NCI-H1092 treated with DMSO at 0.1 percent for 48 hours (cell line): ENCODE data around the gene ARHGEF7.

Experiments
- DNase-seq: peaks from one replicate; lab custom pipeline; 2025; lab: John Stamatoyannopoulos, UW

Gene ARHGEF7

DNA sequence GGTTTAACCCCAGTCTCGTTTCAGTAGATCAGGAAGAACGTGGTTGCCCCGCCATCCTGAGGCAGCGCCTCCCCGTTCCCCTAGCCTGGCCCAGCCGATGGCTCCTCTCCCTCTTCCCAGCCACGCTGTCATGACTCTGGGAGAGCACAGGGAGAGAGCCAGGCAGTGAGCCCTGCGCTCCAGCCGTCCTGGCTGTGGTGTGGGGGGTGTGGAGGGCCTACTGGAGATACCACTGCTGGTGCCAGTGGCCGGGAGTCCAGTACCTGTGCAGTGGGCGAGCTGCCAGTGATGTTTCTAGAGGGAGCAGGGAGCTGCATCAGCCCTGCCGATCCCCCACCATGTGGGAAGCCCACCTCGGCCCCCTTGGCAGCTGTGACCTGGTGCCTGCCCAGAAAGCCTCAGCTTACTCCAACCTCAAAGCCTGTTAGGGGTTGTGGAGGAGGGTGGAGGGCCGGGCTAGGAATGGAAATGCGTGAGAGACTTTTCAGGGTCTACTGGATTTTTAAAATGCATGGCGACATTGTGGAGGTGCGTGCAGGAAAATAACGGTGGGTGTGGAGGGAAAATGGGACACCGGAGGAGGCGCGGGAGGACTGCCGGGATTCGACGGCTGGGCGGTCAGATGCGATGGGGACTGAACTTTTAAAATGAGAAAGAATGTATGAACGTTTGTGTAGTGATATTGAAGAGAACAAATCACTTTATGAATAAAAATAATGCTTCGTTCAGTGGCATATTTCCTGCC is 210.2 kb downstream of the ARHGEF7 start:
- no peak for DNase-seq

DNA sequence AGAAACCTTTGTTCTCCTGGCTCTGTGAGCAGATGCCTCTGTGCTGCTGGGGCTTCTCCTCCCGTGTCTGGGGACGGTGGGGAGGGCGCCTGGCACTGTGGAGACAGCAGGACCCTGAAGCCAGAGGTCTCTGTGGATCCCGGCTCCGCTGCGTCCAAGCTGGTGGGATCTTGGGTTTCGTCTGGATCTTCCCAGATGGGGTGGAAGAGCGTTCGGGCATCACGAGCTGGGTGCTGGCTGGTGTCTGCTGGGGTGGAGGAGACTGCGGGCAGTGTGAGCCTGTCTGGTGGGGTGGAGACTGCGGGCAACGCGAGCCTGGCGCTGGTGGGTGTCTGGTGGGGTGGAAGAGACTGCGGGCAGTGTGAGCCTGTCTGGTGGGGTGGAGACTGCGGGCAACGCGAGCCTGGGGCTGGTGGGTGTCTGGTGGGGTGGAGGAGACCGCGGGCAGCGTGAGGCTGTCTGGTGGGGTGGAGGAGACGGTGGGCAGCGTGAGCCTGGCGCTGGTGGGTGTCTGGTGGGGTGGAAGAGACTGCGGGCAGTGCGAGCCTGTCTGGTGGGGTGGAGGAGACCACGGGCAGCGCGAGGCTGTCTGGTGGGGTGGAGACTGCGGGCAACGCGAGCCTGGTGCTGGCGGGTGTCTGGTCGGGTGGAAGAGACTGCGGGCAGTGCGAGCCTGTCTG is 211.0 kb downstream of the ARHGEF7 start:
- DNase-seq: no peak

DNA sequence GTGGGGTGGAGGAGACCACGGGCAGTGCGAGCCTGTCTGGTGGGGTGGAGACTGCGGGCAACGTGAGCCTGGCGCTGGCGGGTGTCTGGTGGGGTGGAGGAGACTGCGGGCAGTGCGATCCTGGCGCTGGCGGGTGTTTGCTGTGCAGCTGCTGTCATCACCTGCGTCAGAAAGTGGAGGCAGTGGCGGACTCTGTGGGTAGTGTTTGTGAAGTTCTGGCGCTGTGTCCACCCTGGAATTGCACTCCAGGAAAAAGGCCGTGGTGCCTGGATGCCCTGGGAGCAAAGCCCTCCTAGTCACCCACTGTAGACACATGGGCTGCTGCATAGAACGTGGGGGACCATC is 211.5 kb downstream of the ARHGEF7 start:
- DNase-seq: no peak

DNA sequence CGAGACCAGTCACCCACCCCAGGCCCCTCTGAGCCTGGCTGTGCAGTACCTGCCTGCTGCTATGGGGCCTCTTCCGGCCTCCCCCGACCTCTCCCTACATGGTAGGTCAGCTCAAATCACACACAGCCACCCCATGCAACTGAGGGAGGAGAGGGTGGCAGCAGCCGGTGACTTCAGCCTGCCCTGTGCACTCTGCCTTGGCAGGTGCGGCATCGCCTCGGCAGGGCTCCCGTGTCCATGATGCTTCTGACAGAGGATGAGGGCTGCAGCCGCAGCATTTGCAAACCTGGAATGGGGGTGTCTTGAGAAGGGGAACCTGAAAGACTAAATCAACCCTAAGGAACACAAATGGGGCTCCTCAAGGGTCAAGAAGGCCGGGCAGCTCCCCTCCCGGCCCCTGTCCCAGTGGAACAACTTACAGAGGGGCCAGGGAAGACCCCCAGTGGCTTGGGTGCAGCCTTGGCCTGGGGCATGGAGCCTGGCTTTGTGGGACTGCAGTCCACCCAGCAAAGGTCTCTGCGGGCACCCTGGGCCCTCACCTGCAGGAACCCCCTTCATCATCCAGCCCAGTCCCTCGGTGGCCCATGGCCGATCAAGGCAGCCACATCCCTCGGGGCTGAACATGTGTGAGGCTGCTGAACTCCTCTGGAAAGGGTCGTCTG is 212.0 kb downstream of the ARHGEF7 start:
- DNase-seq: no peak

DNA sequence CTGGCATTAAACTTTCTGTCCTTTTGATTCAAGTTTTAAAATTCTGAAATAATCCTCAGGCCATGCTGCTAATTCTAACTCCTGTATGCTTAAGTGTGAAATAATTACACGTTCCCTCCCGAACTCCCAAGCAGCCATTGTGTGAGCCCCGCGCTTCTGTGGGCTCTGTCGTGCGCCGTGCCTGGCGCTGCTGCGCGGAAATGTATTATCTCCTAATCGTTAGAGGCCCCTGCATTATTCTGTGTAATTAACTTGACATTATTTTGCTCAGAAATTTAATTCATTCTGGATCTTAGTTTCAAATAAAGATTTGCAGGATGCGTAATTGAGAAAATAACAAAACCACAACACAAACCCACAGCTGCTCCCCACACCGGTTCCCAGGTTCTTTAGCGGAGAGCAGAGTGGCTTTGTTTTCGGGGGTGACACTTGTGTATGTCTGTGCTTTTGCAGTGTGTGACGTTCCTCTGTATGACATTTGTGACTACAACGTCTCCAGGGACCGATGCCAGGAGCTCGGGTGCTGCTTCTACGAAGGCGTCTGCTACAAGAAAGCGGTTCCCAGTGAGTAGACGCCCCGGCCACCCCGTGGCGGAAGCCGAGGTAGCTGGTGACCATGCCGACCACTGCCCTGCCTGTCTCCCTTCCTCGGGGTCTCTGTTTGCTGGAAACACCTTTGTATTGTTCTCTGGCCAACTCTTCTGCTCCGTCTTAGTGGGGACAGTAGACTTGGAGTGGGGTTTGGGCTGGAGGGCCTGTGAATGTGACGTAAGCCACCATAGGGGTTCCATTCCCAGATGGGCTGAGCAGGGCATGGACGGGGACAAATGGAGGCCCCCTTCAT is 212.8 kb downstream of the ARHGEF7 start:
- no peak for DNase-seq

DNA sequence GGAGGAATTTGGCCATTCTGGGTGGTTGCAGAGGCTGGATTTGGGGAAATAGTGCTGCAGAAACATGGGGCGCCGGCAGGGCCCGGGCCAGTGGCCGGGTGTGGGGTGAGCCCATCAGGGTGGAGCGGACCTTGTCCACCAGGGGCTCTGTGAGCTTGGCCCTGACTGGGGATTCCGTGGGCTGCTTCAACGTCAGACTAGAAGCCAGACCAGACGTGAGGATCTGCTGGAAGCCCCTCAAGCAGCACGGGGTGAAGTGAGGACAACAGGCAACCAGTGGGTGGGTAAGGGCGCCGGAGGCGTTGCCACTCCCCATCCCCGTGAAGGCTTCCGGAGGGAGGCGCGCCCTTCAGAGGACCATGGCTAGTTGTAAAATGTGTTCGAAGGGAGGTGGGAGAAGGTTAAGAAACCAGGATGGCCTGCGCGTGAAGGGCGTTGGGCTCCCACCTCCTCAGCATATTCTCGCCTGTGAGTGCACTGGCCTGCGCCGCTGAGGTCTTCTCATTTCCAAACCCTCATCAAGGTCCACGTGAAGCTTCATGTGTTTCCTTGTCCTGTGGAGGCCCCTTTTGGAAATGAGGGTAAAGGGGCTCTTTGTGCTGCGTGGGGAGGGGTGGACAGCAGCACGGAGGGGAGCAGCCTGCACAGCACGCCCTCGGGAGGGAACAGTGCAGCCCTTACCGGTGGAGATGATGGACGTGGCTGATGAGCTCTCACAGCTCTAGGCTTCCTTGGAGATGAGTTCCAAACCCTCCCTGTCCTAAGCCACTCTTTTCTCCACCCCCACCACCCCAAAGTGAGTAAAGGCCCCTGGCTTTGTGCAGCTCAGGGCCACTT is 213.7 kb downstream of the ARHGEF7 start:
- DNase-seq: no peak

DNA sequence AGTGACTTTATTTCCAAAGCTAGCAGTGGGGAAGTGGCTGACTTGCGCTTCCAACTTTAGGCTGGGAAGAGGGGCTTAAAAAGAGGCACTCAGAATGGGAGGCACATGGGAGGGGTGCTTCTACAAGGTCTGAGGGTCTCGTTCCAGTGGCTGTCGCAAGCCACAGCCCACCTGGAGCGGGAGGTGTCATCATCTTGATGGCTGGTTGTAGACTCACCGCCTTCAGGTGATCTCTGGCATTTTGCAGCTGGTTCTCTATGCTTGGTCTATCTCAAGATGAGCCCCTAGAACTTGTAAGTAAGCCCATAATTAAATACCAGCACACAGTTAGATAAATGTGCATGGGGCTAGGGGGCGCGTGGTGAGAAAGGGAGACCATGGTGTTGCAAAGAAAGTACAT is 214.5 kb downstream of the ARHGEF7 start:
- DNase-seq: no peak

DNA sequence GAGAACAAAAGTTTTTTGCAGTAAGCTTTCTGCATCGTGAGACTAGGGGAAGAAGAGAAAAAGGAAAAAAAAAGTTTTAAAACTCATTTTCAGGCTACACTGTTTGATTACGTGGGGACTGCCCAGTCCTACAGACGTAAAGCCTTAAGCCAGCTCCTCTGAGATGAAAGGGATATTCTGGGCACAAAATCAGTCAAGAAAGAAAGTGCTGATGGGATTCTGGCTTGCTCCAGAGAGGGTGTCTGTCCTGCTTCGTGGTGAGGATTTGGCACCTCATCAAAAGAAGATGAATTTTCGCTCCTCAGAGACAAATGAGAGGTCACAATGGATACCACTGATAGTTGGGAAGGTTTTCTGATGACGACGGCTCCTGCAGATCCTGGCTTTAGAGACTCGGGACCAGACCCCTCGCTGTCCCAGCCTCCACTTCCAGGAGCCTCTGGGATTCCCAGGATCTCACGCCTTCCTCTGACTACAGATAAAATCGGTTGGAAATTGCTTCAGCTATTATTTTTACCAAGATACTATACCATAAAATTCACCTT is 215.0 kb downstream of the ARHGEF7 start:
- no peak for DNase-seq

DNA sequence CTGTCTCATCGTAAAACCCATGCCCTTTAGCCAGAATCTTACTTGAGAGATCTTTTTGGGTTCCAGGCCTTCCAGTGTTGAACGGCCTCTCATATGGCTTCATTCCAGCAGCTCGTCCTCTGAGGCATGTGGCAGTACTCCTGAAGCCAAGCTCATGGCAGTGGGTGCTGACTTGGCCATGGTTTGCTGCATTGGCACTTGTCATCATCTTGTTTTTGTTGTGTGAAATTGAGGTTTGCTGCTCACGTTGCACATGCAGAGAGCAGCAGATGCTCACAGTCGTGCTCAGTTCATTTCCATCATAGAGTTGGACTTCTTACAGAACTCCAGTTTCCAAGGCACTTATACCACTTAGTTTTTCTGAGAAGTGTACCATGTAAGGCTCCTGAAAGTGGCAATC is 220.2 kb downstream of the ARHGEF7 start:
- DNase-seq: no peak

DNA sequence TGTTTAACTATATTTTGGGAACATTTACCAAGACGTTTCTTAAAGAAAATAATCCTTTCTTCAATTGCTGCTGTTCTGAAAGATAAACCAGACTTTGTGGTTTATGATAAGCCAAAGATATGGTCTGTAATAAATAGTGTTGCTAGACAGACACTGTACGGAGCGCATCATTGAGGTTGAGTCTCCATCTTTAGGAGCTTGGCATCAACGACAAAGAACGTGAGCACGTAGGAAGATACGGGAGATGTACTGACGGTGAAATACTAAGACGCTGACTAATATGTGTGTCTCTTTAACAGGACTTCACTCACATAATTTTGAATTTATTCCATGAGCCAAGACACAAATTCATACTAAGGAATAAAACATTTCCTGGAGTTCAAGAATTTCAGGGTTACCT is 221.6 kb downstream of the ARHGEF7 start:
- no peak for DNase-seq

DNA sequence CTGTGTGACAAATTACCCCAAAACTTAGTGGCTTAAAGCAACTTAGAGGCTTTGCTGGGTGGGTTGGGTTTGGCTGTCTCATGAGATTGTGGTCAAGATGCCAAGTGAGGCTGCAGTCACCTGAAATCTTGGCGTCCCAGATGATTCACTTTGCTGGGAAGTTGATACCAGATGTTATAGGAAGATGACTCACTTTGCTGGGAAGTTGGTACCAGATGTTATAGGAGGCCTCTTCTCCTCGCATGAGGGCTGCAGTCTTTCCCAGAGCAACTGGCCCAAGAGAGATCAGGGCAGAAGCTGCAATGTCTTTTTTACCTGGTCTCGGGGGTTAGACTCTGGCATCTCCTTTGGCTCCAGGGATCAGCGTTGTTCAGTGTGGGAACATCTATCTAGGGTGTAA is 222.1 kb downstream of the ARHGEF7 start:
- DNase-seq: no peak

DNA sequence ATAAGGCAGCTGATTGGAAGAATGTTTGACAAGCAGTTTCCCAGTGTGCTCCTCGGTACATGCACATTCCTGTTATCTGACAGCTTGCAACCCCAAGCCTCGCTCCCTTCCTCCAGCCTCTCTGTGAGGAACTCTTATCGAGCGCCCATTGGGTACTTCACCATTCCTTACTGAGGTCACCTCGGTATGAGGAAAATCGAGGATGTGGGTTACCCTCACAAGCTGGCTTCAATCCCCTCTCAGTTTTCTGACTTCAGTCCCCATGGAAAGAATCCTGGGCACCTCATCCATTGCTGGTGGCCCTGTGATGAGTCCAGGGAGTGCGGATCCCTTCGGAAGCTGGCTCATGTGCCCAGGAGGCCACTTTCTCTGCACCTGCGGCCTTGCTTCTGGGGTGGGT is 222.6 kb downstream of the ARHGEF7 start:
- no peak for DNase-seq

DNA sequence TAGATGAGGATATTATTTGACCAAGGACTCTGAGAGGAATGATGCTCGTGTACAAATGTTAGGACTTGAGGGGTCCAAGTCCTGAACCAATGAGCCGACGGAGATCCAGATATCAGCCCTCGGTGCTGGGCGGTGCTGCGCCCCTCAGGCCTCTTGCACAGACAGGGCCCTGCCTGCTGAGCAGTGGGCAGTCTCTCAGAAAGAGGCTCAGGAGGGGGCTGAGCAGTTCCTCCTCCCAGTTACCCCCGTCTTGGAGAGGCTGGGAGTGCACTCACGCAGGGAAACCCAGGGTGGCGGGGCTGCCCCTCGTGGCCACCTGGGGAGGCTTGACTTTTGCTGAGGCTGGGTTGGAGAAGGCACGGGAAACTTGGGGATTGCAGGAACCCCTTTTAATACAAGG is 223.7 kb downstream of the ARHGEF7 start:
- no peak for DNase-seq

DNA sequence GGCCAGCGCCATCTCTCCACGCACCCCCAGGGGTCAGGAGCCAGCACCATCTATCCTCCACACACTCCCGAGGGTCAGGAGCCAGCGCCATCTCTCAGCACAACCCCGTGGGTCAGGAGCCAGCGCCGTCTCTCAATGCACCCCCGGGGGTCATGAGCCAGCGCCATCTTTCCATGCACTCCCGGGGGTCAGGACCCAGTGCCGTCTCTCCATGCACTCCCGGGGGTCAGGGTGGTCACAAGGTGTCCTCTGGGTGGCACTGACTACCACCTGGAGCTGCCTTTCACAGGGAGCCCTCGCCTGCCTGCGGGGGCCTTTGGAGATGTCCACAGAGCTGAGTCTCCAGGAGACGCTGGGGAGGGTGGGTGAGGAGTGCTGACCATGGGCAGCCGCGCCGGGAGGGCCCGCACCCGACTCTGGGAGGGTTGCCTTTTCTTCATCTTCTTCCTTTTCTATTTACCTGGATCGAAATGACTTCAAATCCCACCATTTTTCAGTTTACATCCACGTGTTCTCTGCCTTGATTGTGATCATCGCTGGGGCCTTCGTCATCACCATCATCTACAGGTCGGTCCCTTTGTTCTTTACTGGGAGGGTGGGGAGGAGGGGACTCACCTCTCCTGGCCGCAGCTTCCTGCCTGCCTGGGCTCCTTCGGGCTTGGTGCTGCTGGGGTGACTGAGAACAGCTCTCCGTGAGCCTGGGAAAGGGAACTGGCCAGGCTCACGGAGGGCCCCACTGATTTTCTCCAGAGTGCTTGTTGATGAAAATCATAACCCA is 224.4 kb downstream of the ARHGEF7 start:
- no peak for DNase-seq

DNA sequence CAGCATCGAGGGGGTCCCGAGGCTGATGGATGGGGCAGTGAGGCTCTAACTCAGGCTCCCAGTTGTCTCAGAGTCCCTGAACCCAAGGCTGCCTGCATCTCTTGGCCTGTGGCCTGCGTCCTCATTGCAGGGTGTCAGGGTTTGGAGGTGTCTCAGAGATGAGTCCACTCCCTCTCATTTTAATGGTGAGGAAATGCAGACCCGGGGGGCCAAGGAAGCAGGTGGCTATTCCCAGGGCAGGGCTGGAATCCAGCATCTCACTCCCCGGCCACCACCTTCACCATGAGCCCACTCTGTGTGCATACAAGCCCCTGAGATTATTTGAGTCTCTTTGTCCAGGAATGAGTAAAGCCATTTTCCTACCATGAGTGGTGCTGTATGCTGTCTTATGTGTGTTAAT is 226.8 kb downstream of the ARHGEF7 start:
- no peak for DNase-seq

DNA sequence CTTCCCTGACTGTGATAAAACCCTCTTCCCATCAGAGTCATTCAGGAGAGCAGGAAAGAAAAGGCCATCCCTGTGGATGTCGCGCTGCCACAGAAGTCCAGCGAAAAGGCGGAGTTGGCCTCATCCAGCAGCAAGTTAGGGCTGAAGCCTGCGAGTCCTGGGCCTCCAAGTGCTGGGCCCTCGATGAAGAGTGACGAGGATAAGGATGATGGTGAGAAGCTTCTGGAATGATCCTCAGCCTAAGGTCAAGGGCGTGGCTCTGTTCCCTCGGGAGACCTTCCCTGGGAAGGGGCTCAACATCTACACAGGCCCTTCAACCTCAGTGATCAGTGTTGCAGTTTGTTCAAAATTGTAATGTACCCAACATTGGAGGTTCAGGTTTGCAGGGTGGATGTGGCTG is 227.6 kb downstream of the ARHGEF7 start:
- DNase-seq: no peak

DNA sequence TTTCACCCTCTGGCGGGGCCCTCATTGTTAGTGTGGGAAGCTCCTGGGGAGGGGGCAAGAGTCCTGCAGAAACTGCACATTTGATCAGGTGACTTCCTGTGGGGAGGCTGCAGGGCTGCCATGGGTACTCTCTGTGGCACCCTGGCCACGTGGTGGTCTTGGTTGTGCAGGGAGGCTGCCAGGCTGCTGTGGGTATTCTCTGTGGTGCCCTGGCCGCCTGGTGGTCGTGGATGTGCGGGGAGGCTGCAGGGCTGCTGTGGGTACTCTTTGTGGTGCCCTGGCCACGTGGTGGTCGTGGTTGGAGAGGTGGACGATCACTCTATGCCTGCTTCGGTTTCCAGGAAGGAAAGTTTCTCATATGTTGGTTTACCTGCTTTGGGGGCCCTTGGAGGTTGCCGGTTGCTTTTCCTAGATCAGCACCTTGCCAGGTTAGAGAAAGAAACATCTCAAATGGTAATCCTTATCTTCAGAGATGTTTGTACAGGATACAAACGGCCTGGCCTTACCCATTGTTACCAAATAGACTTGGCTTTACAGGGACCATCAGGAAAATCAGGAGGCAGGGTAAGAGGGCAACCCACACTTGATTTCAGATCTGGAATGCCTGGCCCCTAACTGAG is 228.2 kb downstream of the ARHGEF7 start:
- DNase-seq: no peak

DNA sequence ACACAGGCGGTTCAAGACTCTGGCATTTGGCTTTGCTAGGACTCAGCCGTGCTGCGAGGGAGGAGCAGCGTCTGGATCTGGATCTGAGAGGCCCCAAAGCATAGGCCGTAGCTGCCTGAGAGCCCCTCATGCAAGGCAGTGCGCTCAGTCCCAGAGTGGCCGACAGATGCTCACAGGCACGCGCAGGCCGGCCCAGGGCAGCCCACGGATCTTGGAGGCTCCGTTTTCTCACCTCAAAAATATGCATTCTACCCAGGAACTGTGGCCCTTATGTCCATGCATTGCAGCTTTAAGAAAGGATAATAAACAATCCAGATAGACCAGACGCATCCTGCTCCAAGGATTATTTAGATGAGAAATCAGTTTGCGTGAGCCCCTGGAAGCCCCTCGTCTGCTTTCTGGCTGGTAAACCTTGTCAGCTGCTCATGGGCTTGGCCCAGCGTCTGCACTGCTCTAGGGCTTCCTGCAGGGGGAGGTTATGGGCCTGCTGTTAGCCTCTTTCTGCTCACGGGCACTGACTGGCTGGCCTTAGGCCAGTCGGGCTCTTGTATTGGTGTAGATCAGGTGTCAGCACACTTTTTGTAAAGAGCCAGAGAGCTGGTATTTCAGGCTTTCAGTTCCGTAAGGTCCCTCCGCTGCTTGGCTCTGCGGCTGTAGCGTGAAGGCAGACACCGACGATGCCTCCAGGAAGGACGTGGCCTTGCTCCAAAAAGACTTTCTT is 229.5 kb downstream of the ARHGEF7 start:
- DNase-seq: peak; percentile 98

DNA sequence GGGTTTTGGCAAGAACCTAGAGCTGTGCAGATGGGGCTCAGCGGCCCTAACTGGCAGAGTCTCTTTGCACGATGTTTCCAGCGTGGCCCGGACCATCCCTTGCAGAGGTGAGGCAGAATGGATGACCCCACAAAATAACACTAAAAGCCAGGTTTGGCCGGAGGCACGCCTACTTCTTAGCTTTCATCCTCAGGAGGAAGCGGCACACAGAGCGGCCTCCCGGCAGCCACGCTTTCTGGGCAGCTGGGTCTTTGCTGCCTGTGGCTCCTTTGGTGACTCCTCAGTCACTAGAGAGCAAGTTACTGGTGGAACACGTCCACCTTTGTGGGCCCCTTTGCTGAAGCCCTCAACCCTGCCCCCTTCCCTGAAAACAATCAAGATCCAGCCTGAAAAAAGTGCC is 230.6 kb downstream of the ARHGEF7 start:
- DNase-seq: peak; percentile 9
